ENCODE results near the gene CPT1C.

Gene CPT1C

DNA sequence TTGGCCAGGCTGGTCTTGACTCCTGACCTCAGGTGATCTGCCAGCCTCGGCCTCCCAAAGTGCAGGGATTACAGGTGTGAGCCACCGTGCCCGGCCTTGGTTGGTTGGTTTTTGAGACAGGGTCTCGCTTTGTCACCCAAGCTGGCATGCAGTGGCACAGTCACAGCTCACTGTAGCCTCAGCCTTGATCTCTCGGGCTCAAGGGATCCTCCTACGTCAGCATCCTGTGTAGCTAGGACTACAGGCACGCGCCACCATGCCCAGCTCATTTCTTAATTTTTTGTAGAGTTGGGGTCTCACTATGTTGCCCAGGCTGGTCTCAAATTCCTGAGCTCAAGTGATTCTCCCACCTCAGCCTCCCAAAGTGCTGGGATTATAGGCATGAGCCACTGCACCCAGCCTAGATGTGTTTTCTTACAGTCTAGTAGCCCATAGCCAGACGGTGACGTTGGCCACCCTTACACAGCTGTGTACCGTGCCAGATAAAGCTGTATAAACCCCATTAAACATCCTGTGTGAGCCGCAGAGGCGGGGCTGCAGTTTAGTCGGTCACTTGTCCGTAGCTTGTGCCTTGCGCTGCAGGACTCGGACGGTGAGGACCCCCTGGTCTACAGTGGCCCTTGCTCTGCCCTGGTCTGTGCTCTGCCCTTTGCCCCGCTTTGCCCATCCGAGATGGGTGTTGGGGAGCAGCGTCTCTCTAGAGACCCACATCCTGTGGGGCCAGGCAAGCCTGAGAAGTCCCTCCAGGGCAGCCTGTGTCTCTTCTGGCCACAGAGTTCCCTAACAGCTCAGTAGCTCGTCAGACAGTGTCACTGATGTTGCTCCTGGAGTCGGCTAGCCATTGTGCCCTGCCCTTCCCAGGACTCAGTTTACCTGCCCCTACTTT lies 35.1 kb upstream of the CPT1C start:
- Mint-ChIP-seq H3K36me3 (ENCODE audit: low read depth) (peaks cover 96% of the 10 kb centered on the region), H3K4me3 (no peak overlapping the region), H3K27ac (no peak overlapping the region), H3K27me3 (no peaks in the 10 kb centered on the region), H3K9me3 (no peaks in the 10 kb centered on the region), H3K4me1 (ENCODE audit: low read depth) (peaks cover 6% of the 10 kb centered on the region)
- intact Hi-C loops (cut with micrococcal nuclease) = no loop called here

DNA sequence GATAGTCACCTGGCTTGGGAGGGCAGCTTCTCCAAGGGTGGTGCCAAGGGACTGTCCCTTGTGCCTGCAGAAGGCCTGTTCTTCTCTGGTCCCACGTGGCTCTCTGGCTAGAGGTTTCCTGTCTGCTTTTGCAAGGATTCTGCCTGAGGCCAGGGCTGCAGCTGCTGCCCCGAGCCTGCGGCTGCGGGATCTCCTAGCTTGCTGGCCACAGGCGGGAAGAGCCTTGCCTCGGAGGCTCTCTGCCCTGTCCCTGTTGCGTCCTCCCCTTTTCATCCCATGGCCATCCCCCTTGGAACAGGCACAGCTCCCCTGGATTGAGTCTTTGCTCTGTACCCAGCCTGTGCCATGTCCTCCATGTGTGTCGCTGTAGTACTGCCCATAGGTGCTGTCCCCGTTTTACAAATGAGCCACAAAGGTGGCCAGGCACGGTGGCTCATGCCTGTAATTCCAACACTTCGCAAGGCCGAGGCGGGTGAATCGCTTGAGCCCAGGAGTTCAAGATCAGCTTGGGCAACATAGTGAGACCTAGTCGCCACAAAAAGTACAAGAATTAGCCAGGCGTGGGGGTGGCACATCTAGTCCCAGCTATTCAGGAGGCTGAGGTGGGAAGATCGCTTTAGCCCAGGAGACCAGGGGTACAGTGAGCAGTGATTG lies 34.3 kb upstream of the CPT1C start:
- peaks cover 6% of the 10 kb centered on the region for H3K4me1 Mint-ChIP-seq (ENCODE audit: low read depth)
- no peaks in the 10 kb centered on the region for H3K9me3 Mint-ChIP-seq
- H3K27me3 Mint-ChIP-seq = no peaks in the 10 kb centered on the region
- intact Hi-C loops (cut with micrococcal nuclease) = no loop called here
- peaks cover 96% of the 10 kb centered on the region for H3K36me3 Mint-ChIP-seq (ENCODE audit: low read depth)
- H3K27ac Mint-ChIP-seq = peak overlapping the region; percentile 6
- H3K4me3 Mint-ChIP-seq = no peak overlapping the region

DNA sequence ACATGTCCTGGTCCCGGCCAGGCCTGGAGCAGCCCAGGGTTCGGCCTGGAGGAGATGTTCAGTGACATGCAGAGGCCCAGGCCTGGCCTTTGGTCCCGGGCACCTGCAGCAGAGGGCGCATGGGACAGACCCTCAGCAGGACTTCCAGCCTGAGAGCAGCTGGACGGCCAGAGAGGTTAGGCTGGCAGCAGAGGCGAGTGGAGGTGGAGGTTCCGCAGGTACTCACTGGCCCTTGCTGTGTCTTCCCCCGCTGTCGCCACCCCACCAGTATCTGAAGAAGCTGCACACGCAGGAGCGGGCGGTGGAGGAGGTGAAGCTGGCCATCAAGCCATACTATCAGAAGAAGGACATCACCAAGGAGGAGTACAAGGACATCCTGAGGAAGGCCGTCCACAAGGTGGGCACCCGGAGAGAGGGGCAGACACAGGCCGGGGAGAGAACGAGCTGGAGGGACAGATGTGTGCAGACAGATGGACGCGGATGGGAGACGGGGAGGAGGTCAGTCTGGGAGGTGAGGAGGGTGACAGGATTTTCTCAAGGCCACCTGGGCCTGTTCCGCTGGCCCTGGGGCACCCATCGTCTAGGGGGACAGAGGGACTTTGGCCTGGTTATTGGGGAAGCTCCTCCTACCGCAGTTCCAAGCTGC lies 33.3 kb upstream of the CPT1C start:
- Mint-ChIP-seq H3K4me3 (no peak overlapping the region), H3K27me3 (no peaks in the 10 kb centered on the region), H3K9me3 (no peaks in the 10 kb centered on the region), H3K4me1 (ENCODE audit: low read depth) (peaks cover 6% of the 10 kb centered on the region), H3K27ac (peak overlapping the region; percentile 6), H3K36me3 (ENCODE audit: low read depth) (peaks cover 100% of the 10 kb centered on the region)
- intact Hi-C loops (cut with micrococcal nuclease) = no loop called here

DNA sequence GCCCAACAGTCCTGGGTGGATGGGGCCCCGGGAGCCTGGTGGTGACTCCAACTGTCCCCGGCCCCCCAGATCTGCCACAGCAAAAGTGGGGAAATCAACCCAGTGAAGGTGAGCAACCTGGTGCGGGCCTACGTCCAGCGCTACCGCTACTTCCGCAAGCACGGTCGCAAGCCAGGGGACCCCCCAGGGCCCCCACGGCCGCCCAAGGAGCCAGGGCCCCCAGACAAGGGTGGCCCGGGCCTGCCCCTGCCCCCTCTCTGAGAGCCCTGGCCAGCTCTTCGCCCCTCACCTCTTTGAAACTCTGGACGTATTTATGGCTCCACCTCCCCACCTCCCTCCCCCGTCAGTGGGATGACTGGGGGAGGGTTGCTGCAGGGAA lies 32.8 kb upstream of the CPT1C start:
- H3K4me1 Mint-ChIP-seq (ENCODE audit: low read depth) = peaks cover 6% of the 10 kb centered on the region
- no peaks in the 10 kb centered on the region for H3K9me3 Mint-ChIP-seq
- no peak overlapping the region for H3K27ac Mint-ChIP-seq
- peaks cover 100% of the 10 kb centered on the region for H3K36me3 Mint-ChIP-seq (ENCODE audit: low read depth)
- intact Hi-C loops (cut with micrococcal nuclease) = no loop called here
- H3K27me3 Mint-ChIP-seq = no peaks in the 10 kb centered on the region
- H3K4me3 Mint-ChIP-seq = no peak overlapping the region

DNA sequence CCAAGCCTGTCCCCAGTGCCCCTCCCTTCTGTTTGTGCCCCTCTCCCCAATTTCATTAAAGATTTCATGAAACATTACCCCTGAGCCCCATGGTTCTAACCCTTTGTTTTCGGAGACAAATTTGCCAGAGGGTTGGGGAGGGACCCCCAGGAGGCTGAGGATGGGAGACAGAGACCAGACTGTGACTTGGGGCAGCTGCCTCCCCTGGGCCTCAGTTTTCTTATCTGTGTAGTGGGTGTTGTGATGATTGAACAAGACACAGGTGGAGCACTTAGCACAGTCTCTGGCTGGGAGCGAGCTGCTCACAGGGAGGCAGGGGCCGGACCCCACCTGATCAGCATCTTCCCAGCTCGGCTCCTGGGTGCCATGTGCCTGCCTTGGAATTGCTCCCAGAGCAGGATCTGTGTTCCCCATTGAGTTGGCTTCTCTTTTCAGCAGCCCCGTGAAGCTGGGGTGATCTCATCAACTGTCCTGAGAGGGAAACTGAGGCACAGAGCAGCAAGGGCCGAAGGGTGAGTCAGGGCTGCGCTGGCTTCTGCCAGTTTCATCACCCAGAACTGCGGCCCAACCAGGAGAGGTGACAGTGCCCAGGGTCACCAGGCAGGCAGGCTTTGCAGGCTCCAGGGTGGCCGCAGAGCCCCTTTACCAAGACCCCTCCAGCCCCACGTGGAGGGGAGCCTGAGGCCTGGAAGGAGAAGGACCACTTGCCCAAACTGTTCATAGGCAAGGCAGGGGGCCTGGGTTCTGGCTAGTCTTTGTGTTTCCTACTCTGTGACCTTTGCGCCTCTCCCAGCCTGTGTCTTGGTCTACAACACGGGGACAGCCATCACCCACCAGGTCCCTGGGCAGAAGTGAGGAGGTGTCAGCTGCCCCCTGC lies 32.1 kb upstream of the CPT1C start:
- Mint-ChIP-seq H3K9me3 (no peaks in the 10 kb centered on the region), H3K27me3 (no peaks in the 10 kb centered on the region), H3K4me3 (no peak overlapping the region), H3K36me3 (ENCODE audit: low read depth) (peaks cover 99% of the 10 kb centered on the region), H3K27ac (no peak overlapping the region), H3K4me1 (ENCODE audit: low read depth) (peaks cover 6% of the 10 kb centered on the region)
- intact Hi-C loops (cut with micrococcal nuclease) = no loop called here

DNA sequence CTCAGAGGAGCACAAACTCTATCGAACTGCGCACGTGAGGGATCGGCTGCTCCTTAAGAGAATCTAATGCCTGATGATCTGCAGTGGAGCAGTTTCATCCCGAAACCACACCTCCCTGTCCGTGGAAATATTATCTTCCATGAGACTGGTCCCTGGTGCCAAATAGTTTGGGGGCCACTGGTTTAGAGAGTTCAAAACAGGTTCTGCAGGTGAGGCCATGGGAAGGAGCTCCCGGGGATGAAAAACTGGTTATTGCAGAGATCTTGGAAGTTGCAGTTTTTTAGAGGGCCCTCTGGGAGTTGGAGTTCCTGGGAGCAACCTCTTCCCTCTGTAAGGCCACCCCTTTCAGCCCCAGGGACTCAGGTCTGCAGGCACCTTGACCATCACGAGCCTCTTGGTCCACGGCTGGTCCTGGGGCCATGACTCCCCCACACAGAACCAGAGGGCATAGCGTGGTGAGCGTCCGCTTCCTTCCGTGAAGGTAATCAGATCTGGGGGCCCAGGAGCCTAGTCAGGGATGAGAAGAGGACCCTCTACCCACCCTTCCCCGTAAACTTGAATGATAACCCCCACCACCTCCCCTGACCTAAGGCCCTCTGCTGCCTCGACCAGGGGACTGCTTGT lies 30.5 kb upstream of the CPT1C start:
- intact Hi-C loops (cut with micrococcal nuclease) = no loop called here
- peaks cover 23% of the 10 kb centered on the region for H3K4me1 Mint-ChIP-seq (ENCODE audit: low read depth)
- H3K36me3 Mint-ChIP-seq (ENCODE audit: low read depth) = peaks cover 98% of the 10 kb centered on the region
- H3K27ac Mint-ChIP-seq = no peak overlapping the region
- no peaks in the 10 kb centered on the region for H3K9me3 Mint-ChIP-seq
- no peak overlapping the region for H3K4me3 Mint-ChIP-seq
- no peaks in the 10 kb centered on the region for H3K27me3 Mint-ChIP-seq

DNA sequence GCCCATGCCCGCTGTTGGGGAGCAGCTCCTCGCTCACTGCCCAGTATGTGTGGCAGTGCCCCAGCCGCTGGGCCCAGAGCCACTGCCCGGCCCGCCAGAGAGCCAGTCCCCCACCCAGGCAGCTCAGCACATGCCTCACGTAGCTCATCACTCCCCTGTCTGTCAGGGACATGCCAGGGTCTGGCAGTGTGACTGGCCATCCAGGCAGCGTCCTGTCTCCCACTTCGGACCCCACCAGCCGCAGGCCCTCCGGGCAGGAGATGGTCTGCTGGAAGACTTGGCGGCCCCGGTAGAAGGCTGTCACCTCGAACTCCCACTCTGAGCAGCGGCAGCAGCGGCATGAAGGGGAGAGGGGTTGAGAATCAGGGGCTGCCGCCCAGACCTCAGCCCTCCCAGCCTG lies 28.9 kb upstream of the CPT1C start:
- peaks cover 35% of the 10 kb centered on the region for H3K4me1 Mint-ChIP-seq (ENCODE audit: low read depth)
- H3K4me3 Mint-ChIP-seq = no peak overlapping the region
- intact Hi-C loops (cut with micrococcal nuclease) = no loop called here
- H3K36me3 Mint-ChIP-seq (ENCODE audit: low read depth) = peaks cover 88% of the 10 kb centered on the region
- H3K27me3 Mint-ChIP-seq = no peaks in the 10 kb centered on the region
- no peaks in the 10 kb centered on the region for H3K9me3 Mint-ChIP-seq
- no peak overlapping the region for H3K27ac Mint-ChIP-seq

DNA sequence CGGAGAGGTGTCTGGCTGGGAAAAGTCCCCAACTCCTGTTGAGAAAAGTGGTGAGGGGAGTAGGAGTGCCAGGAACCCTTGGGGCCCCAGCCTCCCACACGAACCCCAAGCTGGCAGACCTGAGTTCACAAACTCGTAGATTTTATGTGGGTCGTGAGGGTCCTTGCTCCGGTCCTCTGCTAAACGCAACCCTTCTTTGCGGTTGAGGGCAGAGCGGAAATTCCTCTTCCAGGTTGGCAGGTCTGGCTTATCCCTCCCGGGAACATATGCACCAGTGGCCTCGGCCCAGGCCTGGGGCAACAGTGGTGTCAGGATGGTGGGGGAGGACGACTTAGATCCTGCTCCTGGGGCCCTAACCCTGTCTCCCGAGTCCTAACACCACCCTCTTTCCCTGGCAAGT lies 27.7 kb upstream of the CPT1C start:
- Mint-ChIP-seq H3K4me1 (ENCODE audit: low read depth) (peaks cover 42% of the 10 kb centered on the region), H3K27me3 (no peaks in the 10 kb centered on the region), H3K36me3 (ENCODE audit: low read depth) (peaks cover 75% of the 10 kb centered on the region), H3K4me3 (no peak overlapping the region), H3K27ac (no peak overlapping the region), H3K9me3 (no peaks in the 10 kb centered on the region)
- intact Hi-C loops (cut with micrococcal nuclease) = no loop called here

DNA sequence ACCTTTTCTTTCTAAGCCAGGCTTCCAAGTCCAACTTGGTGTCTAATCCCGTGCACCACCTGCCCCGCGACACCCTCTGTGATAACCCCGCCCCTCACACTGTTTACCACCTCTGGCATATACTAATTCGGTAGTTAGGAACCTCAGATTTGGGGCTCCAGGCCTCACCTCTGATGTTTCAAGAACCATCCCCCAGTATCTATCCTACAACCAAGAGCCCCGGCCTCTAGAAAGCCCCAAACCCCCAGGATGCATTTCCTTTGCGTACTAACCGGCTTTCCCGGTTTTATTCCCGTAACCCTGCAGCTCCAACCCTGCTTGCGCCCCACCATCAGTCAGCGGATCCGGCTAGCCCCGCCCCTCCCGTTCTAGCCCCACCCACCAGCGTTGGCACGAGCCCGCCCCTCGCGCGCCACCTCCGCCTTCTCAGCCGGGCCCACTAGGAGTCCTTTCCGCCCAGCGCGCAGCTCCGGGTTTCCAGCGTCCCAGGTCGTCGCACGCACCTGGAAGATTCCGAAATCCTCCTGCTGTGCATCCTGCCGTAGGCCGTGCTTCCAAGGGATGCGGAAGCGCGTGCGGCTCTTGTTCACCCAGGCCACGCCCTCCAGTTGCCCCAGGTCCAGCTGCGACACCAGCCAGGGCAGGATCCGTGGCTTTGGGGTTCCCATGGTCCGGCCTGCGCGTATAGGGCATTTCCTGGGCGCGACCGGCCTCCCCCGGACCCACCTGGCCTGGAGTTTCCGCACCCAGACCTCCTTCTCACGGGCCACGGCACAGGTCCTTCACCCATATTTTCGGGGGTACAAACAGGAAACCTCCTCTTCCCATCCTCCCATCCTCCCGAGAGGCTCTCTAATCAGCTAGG lies 26.5 kb upstream of the CPT1C start:
- Mint-ChIP-seq H3K9me3 (no peaks in the 10 kb centered on the region), H3K4me1 (ENCODE audit: low read depth) (peaks cover 45% of the 10 kb centered on the region), H3K4me3 (peak overlapping the region; percentile 99), H3K27me3 (no peaks in the 10 kb centered on the region), H3K36me3 (ENCODE audit: low read depth) (peaks cover 69% of the 10 kb centered on the region), H3K27ac (peak overlapping the region; percentile 96)
- intact Hi-C loops (cut with micrococcal nuclease) = loop anchor here (1.0 to 2.0 kb wide), 3 partner anchors 12 to 84 kb away; partner anchors contain the start of genes NOSIP and RRAS

DNA sequence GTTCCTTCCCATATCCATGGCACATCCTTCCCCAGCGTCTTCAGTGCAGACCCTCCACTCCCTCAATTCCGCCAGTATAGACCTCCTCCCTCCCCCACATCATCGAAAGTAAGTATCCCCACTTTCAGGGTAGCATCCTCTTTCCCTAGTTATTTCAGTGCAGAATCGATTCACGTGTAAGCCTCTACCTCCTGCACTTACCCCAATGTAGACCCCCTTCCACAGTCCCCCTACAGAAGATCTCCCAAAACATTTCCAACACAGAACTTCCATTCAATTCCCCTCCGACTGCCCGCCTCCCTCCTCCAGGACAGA lies 25.9 kb upstream of the CPT1C start:
- peak overlapping the region; percentile 99 for H3K4me3 Mint-ChIP-seq
- no peaks in the 10 kb centered on the region for H3K27me3 Mint-ChIP-seq
- H3K27ac Mint-ChIP-seq = peak overlapping the region; percentile 96
- peaks cover 63% of the 10 kb centered on the region for H3K36me3 Mint-ChIP-seq (ENCODE audit: low read depth)
- peaks cover 47% of the 10 kb centered on the region for H3K4me1 Mint-ChIP-seq (ENCODE audit: low read depth)
- no peaks in the 10 kb centered on the region for H3K9me3 Mint-ChIP-seq
- intact Hi-C loops (cut with micrococcal nuclease) = loop anchor here (1.0 to 2.0 kb wide), 2 partner anchors 11 to 24 kb away; partner anchors contain the start of gene RRAS

DNA sequence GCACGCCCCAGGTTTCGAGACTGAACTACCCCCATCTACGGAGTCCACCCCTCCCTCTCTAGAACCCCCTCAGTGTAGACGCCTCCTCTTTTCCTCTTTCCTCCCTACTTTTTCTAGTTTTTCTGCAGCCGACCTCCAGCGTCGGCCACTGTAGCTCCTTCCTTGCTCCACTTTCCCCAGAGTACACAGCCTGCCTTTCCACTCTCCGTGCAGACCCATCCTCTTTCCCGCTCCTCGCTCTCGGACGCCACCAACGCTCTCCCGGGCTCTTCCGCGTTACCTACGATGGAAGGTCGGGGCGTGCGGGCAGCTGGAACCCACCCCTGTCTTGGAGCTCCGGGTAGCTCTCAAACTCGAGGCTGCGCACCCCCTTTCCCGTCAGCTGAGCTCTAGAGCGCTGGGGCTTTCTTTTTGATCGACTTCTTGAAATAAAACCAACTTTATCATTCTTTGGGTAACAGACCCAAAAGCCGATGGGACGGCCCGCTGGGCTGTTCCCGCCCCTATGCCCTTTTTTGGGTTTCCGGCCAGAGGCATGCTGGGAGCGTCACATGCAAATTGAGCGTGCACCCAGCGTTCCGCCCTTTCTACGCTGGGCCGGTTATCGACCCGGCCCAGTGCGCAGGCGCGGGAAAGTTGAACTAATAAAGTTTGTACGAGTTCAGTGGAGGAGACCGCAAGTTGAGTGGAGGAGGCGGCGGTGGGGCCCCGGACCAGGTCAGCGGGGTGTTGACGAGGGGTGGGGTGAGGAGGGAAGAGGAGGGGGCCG lies 25.4 kb upstream of the CPT1C start, which contains the start of the genes BCL2L12 and IRF3:
Gene BCL2L12 (plus strand): TSS at position 583 of the 769 bp plus-strand sequence. CDS start 760 bp downstream, outside the sequence.
Gene IRF3 (minus strand): TSS at position 507 of the 769 bp plus-strand sequence. CDS start 1,019 bp downstream, outside the sequence.
- intact Hi-C loops (cut with micrococcal nuclease) = loop anchor here (1.0 to 2.0 kb wide), 2 partner anchors 11 to 25 kb away; partner anchors contain the start of gene RRAS
- H3K4me1 Mint-ChIP-seq (ENCODE audit: low read depth) = peaks cover 47% of the 10 kb centered on the region
- peak within 1 kb of the TSS; percentile 96 for H3K27ac Mint-ChIP-seq
- peaks cover 58% of the 10 kb centered on the region for H3K36me3 Mint-ChIP-seq (ENCODE audit: low read depth)
- no peaks in the 10 kb centered on the region for H3K27me3 Mint-ChIP-seq
- H3K9me3 Mint-ChIP-seq = no peaks in the 10 kb centered on the region
- peak within 1 kb of the TSS; percentile 99 for H3K4me3 Mint-ChIP-seq

DNA sequence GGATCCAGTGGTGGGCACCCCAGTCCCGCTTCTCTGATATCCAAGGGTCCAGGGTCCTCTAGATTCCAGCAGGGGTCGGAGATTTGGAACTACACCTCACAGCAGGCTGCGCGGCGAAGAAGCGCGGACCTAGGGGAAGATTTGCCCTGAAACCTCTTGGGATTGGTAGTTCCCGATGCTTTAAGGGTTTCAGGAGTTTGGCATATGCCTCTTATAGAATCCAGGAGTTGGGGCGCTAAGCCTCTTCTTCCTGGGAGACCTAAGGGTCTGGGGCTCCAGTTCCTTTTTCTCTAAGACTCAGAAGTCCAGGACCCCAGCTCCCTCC lies 24.8 kb upstream of the CPT1C start:
- Mint-ChIP-seq H3K27me3 (no peaks in the 10 kb centered on the region), H3K4me3 (peak overlapping the region; percentile 99), H3K9me3 (no peaks in the 10 kb centered on the region), H3K27ac (peak overlapping the region; percentile 96), H3K36me3 (ENCODE audit: low read depth) (peaks cover 53% of the 10 kb centered on the region), H3K4me1 (ENCODE audit: low read depth) (peaks cover 47% of the 10 kb centered on the region)
- intact Hi-C loops (cut with micrococcal nuclease) = no loop called here

Data from dendritic cell treated with granulocyte-macrophage colony-stimulating factor and Interleukin-4, amounts not matched to agents 40 ng/mL and 50 ng/mL, for 4 days (primary cell).